WTC11 (cell line): ENCODE results near the gene ADAM12. TPM values are rescaled to one million over a fixed set of nuclear protein-coding genes. Genes with fewer than 3 reads are reported as not detected.

Experiments used
- ATAC-seq: fragments of 200-7000 bp; cut with Tn5 transposase; 2 replicates; pipeline ENCODE4 v1.10.0; 2021; ENCODE audit warnings: mild to moderate bottlenecking, moderate library complexity
- CTCF ChIA-PET: fragments of 300-600 bp; sonication (Branson Sonifier 250); formaldehyde crosslinking; loops from one replicate; lab custom pipeline; 2021; ENCODE audit warnings: antibody characterized with exemption; lab: Charles Lee
- POLR2A ChIA-PET: fragments of 350-600 bp; sonication (Branson Sonifier 250); formaldehyde crosslinking; loops from one replicate; lab custom pipeline; 2021; ENCODE audit warnings: antibody characterized with exemption; lab: Charles Lee
- DNase-seq: peaks from one replicate; pipeline ENCODE4 v3.0.0; 2021; ENCODE audit warnings: low spot score
- H3K27ac Mint-ChIP-seq: 2 replicates; pipeline ENCODE4 v1.8.0; 2021; ENCODE audit warnings: mixed read lengths
- H3K27me3 Mint-ChIP-seq: 2 replicates; pipeline ENCODE4 v1.8.0; 2021; ENCODE audit warnings: low read depth, mild to moderate bottlenecking, moderate library complexity, mixed read lengths
- H3K36me3 Mint-ChIP-seq: 2 replicates; pipeline ENCODE4 v1.8.0; 2021; ENCODE audit warnings: mixed read lengths
- H3K4me1 Mint-ChIP-seq: 2 replicates; pipeline ENCODE4 v1.8.0; 2022; ENCODE audit warnings: mixed read lengths
- H3K4me3 Mint-ChIP-seq: 2 replicates; pipeline ENCODE4 v1.8.0; 2021; ENCODE audit warnings: mild to moderate bottlenecking, moderate library complexity, mixed read lengths
- H3K9me3 Mint-ChIP-seq: 2 replicates; pipeline ENCODE4 v1.8.0; 2021; ENCODE audit warnings: mixed read lengths
- AFF4 ChIP-seq: sonication (generic); formaldehyde crosslinking; IDR thresholded peaks from 2 replicates; pipeline ENCODE4 v1.8.1; 2023; ENCODE audit warnings: mild to moderate bottlenecking, missing genetic modification reagents, borderline replicate concordance
- E2F5 ChIP-seq: sonication (generic); formaldehyde crosslinking; IDR thresholded peaks from 2 replicates; pipeline ENCODE4 v1.8.1; 2022; ENCODE audit warnings: mild to moderate bottlenecking, moderate library complexity, missing genetic modification reagents
- KAT7 ChIP-seq: sonication (generic); formaldehyde crosslinking; IDR thresholded peaks from 2 replicates; pipeline ENCODE4 v1.8.1; 2023; ENCODE audit warnings: missing genetic modification reagents, mild to moderate bottlenecking, borderline replicate concordance
- MYBL2 ChIP-seq: sonication (generic); formaldehyde crosslinking; IDR thresholded peaks from 2 replicates; pipeline ENCODE4 v1.8.1; 2023; ENCODE audit warnings: mild to moderate bottlenecking, moderate library complexity, missing genetic modification reagents
- NFE2L1 ChIP-seq: sonication (generic); formaldehyde crosslinking; IDR thresholded peaks from 2 replicates; pipeline ENCODE4 v1.8.1; 2023; ENCODE audit warnings: missing genetic modification reagents
- PRRX2 ChIP-seq: fragments of 250-450 bp; sonication (Bioruptor Pico); IDR thresholded peaks from 2 replicates; pipeline ENCODE4 v1.8.0; 2021; ENCODE audit warnings: mild to moderate bottlenecking
- RELA ChIP-seq: sonication (generic); formaldehyde crosslinking; IDR thresholded peaks from 2 replicates; pipeline ENCODE4 v1.8.1; 2022; ENCODE audit warnings: missing genetic modification reagents, mild to moderate bottlenecking, borderline replicate concordance
- TEAD4 ChIP-seq: sonication (generic); formaldehyde crosslinking; IDR thresholded peaks from 2 replicates; pipeline ENCODE4 v1.8.0; 2022; ENCODE audit warnings: mild to moderate bottlenecking, missing genetic modification reagents
- USF1 ChIP-seq: sonication (generic); formaldehyde crosslinking; IDR thresholded peaks from 2 replicates; pipeline ENCODE4 v1.8.0; 2022; ENCODE audit warnings: mild to moderate bottlenecking, missing genetic modification reagents
- ZNF121 ChIP-seq: sonication (generic); formaldehyde crosslinking; IDR thresholded peaks from 2 replicates; pipeline ENCODE4 v1.8.0; 2023; ENCODE audit warnings: missing genetic modification reagents
- ZNF138 ChIP-seq: sonication (generic); formaldehyde crosslinking; conservative IDR thresholded peaks from 2 replicates; pipeline ENCODE4 v1.8.1; 2022; ENCODE audit warnings: mild to moderate bottlenecking, moderate library complexity, missing genetic modification reagents
- ZNF396 ChIP-seq: fragments of 250-450 bp; sonication (Bioruptor Pico); IDR thresholded peaks from 2 replicates; pipeline ENCODE4 v1.8.0; 2021; ENCODE audit warnings: mild to moderate bottlenecking, moderate library complexity, borderline replicate concordance
- total RNA-seq: library from RNA; stranded (reverse); gene quantifications from 3 replicates; pipeline ENCODE4 v1.2.3, GENCODE V29; 2021

ADAM12 gene
- total RNA-seq, 1 experiment from 2014 or later = 0.22 TPM

GRCh38 chr10:125967533-125967932, 420.7 kb downstream of the ADAM12 start (continued):
- TF ChIP-seq AFF4 (CRISPR knock-in tag) (no peak), NFE2L1 (CRISPR knock-in tag) (no peak), USF1 (CRISPR knock-in tag) (no peak), ZNF121 (CRISPR knock-in tag) (no peak), RELA (CRISPR knock-in tag) (no peak), ZNF396 (CRISPR knock-in tag) (no peak)

GRCh38 chr10:125964558-125964957, 423.7 kb downstream of the ADAM12 start:
- POLR2A ChIA-PET = no interaction called here
- H3K27ac Mint-ChIP-seq = no peak overlapping the region
- H3K36me3 Mint-ChIP-seq = peaks cover 3% of the 10 kb centered on the region
- 0 out of 2 replicates have a peak, but pooled peaks cover 3% of the 10 kb centered on the region for H3K9me3 Mint-ChIP-seq
- no peak overlapping the region for H3K4me3 Mint-ChIP-seq
- DNase-seq (no peak), ATAC-seq (no peak)
- H3K4me1 Mint-ChIP-seq = peaks cover 7% of the 10 kb centered on the region; the same call in 1 of the 2 replicates
- H3K27me3 Mint-ChIP-seq = no peaks in the 10 kb centered on the region
- CTCF ChIA-PET = interaction anchor here (1.4 kb wide), 1 partner anchor 12 kb away, joined by 4 read pairs; no protein-coding TSS in a partner anchor
- TF ChIP-seq ZNF138 (CRISPR knock-in tag) (no peak), KAT7 (no peak), E2F5 (no peak), TEAD4 (CRISPR knock-in tag) (no peak), PRRX2 (CRISPR knock-in tag) (no peak), MYBL2 (CRISPR knock-in tag) (no peak)
- TF ChIP-seq, all 79 proteins: peak for 0
